OCI-LY1 (cell line): Measurements from ENCODE around the gene ZFTA.

ENCODE experiments used
- H2AFZ ChIP-seq: fragments of 200-600 bp; sonication (generic), shearing (Covaris generic); 2 replicates; pipeline ENCODE4 v1.6.0; 2014; ENCODE audit warnings: antibody characterized with exemption, mild to moderate bottlenecking, low read length
- H3F3A ChIP-seq: fragments of 200-600 bp; sonication (generic), shearing (Covaris generic); 2 replicates; pipeline ENCODE4 v1.6.0; 2014; ENCODE audit warnings: mild to moderate bottlenecking, antibody characterized with exemption, low read length, moderate library complexity; ENCODE audit not compliant: insufficient read depth
- H3K27ac ChIP-seq: fragments of 200-600 bp; sonication (generic); 2 replicates; pipeline ENCODE4 v1.5.1; 2014; ENCODE audit warnings: low read length, mixed run types, mild to moderate bottlenecking, low read depth; ENCODE audit not compliant: poor library complexity, severe bottlenecking
- H3K27me3 ChIP-seq: fragments of 200-600 bp; sonication (generic); 2 replicates; pipeline ENCODE4 v1.6.0; 2014; ENCODE audit warnings: antibody characterized with exemption, mild to moderate bottlenecking, low read length, moderate library complexity; ENCODE audit not compliant: insufficient read depth
- H3K36me3 ChIP-seq: fragments of 200-600 bp; sonication (generic); 2 replicates; pipeline ENCODE4 v1.6.1; 2014; ENCODE audit warnings: mild to moderate bottlenecking, antibody characterized with exemption, low read length, moderate library complexity, mixed read lengths; ENCODE audit not compliant: insufficient read depth
- H3K4me1 ChIP-seq: fragments of 200-600 bp; sonication (generic); 2 replicates; pipeline ENCODE4 v1.5.1; 2014; ENCODE audit warnings: mild to moderate bottlenecking, low read length, moderate library complexity; ENCODE audit not compliant: insufficient read depth, severe bottlenecking
- H3K4me2 ChIP-seq: fragments of 200-600 bp; sonication (generic), shearing (Covaris generic); 2 replicates; pipeline ENCODE4 v1.6.1; 2014; ENCODE audit warnings: low read length
- H3K4me3 ChIP-seq: fragments of 200-600 bp; sonication (generic); 2 replicates; pipeline ENCODE4 v1.5.1; 2014; ENCODE audit warnings: low read length, low read depth, mild to moderate bottlenecking, mixed read lengths; ENCODE audit not compliant: poor library complexity, severe bottlenecking
- H3K79me2 ChIP-seq: fragments of 200-600 bp; shearing (Covaris generic); 2 replicates; pipeline ENCODE4 v1.6.1; 2016; ENCODE audit warnings: mixed run types, low read length, mixed read lengths; ENCODE audit not compliant: insufficient read depth
- H3K9ac ChIP-seq: fragments of 200-600 bp; sonication (generic), shearing (Covaris generic); 2 replicates; pipeline ENCODE4 v1.6.1; 2014; ENCODE audit warnings: mild to moderate bottlenecking, low read length, mixed read lengths
- H3K9me2 ChIP-seq: fragments of 200-600 bp; sonication (generic), shearing (Covaris generic); 2 replicates; pipeline ENCODE4 v1.6.1; 2014; ENCODE audit warnings: low read depth, mild to moderate bottlenecking, low read length, mixed read lengths
- H3K9me3 ChIP-seq: fragments of 200-600 bp; shearing (Covaris generic); 2 replicates; pipeline ENCODE4 v1.6.1; 2014; ENCODE audit warnings: low read length, mixed read lengths
- H4K20me1 ChIP-seq: fragments of 200-600 bp; sonication (generic), shearing (Covaris generic); 2 replicates; pipeline ENCODE4 v1.6.0; 2016; ENCODE audit warnings: mild to moderate bottlenecking, low read length; ENCODE audit not compliant: insufficient read depth
- CTCF ChIP-seq: fragments of 200-600 bp; sonication (generic), shearing (Covaris generic); IDR thresholded peaks from 2 replicates; pipeline ENCODE4 v1.5.1; 2017; ENCODE audit warnings: mild to moderate bottlenecking, antibody characterized with exemption, low read length, moderate library complexity, mixed read lengths
- EZH2 ChIP-seq: fragments of 200-600 bp; sonication (generic), shearing (Covaris generic); IDR thresholded peaks from 2 replicates; pipeline ENCODE4 v1.8.0; 2017; ENCODE audit warnings: borderline replicate concordance, mixed run types, mild to moderate bottlenecking, antibody characterized with exemption, low read length, moderate library complexity, mixed read lengths

ZFTA gene

GRCh38 chr11:63785823-63786222, 17.2 kb upstream of the ZFTA start:
- H3F3A ChIP-seq: no peaks in the 10 kb centered on the region
- TF ChIP-seq CTCF (no peak), EZH2 (no peak)
- H3K36me3 ChIP-seq: no peaks in the 10 kb centered on the region; the same call in 1 of the 2 replicates
- no peak overlapping the region for H3K27ac ChIP-seq
- H3K79me2 ChIP-seq: no peaks in the 10 kb centered on the region
- no peak overlapping the region for H3K4me3 ChIP-seq
- H3K9me2 ChIP-seq: no peaks in the 10 kb centered on the region
- H3K4me2 ChIP-seq: no peak overlapping the region
- no peak overlapping the region for H2AFZ ChIP-seq
- no peaks in the 10 kb centered on the region for H3K4me1 ChIP-seq
- H3K27me3 ChIP-seq: peaks cover 3% of the 10 kb centered on the region; the same call in 1 of the 2 replicates
- no peaks in the 10 kb centered on the region for H4K20me1 ChIP-seq
- no peak overlapping the region for H3K9ac ChIP-seq
- no peaks in the 10 kb centered on the region for H3K9me3 ChIP-seq

DNA sequence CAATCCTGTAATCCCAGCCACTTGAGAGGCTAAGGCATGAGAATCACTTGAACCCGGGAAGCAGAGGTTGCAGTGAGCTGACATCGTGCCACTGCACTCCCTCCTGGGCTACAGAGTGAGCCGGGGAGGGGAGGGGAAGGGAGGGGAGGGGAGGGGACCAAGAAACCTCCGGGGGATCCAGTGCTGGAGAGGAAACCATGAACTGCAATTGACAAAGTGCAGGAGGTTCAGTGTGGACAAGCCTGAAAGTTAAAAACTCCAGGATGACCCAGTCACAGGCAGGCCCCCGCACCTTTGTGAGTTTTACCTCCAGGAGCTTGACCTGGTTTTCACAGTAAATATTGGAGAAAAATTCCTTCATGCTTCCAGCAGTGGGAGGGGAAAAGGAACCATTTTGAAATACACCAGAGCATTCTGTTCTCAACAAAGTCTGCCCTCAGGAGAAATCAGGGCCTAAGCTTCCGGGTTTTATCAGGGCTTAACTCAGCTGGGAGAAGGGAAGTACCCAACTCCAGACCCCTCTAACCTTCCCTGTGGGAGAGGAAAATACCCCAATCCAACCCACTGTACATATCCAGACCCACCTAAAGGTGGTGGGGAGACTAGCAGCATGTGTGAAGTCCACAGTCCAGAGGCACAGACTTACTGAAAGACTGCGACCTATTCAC, 15.5 kb upstream of the ZFTA start:
- Histone ChIP-seq H3K36me3 (no peaks in the 10 kb centered on the region), H3K27me3 (no peaks in the 10 kb centered on the region), H3K27ac (no peak overlapping the region), H2AFZ (no peak overlapping the region), H3F3A (no peaks in the 10 kb centered on the region), H3K9ac (no peak overlapping the region), H3K4me3 (no peak overlapping the region), H3K79me2 (no peaks in the 10 kb centered on the region), H3K9me2 (no peaks in the 10 kb centered on the region), H3K4me2 (no peak overlapping the region), H3K4me1 (no peaks in the 10 kb centered on the region), H3K9me3 (no peaks in the 10 kb centered on the region), H4K20me1 (no peaks in the 10 kb centered on the region)
- TF ChIP-seq CTCF: no peak
- TF ChIP-seq EZH2: no peak

- no peaks in the 10 kb centered on the region for H3K9me2 ChIP-seq
- no peak overlapping the region for H3K4me3 ChIP-seq
- no peaks in the 10 kb centered on the region for H3K36me3 ChIP-seq
- no peak overlapping the region for H3K9ac ChIP-seq
- no peak overlapping the region for H2AFZ ChIP-seq
- no peaks in the 10 kb centered on the region for H4K20me1 ChIP-seq
- H3K4me1 ChIP-seq: no peaks in the 10 kb centered on the region
- no peaks in the 10 kb centered on the region for H3K27me3 ChIP-seq
- H3K79me2 ChIP-seq: no peaks in the 10 kb centered on the region
- H3K4me2 ChIP-seq: no peak overlapping the region
- H3K9me3 ChIP-seq: no peaks in the 10 kb centered on the region
- H3F3A ChIP-seq: no peaks in the 10 kb centered on the region
- H3K27ac ChIP-seq: no peak overlapping the region
- no peak for TF ChIP-seq CTCF
- no peak for TF ChIP-seq EZH2
These were observed 14.2 kb upstream of the ZFTA start for GRCh38 chr11:63782749-63783148.
